H1 (cell line): ENCODE data around the gene PRKCH. TPM values are rescaled to one million over a fixed set of nuclear protein-coding genes. Genes with fewer than 3 reads are reported as not detected.
"Not testable (repeated sequence)": the region's sequence is repeated elsewhere in the genome, so short reads cannot be mapped to it uniquely, and the experiment has no call there.

Experiments
- CTCF ChIA-PET: fragments of 300-600 bp; sonication (Branson Sonifier 250); formaldehyde crosslinking; loops from one replicate; lab custom pipeline; 2021; ENCODE audit not compliant: partially characterized antibody; lab: Charles Lee
- POLR2A ChIA-PET: fragments of 300-600 bp; sonication (Branson Sonifier 250); formaldehyde crosslinking; loops from one replicate; lab custom pipeline; 2021; ENCODE audit warnings: inconsistent platforms; ENCODE audit not compliant: partially characterized antibody; lab: Charles Lee
- DNase-seq, 2 experiments: peaks; one replicate each; pipeline versions ENCODE4 v3.0.0 to v3.0.0-alpha.2; 2010 to 2022; ENCODE audit warnings: low spot score in 2 of 2, low read depth in 1 of 2, mixed read lengths in 1 of 2
- FAIRE-seq: peaks from 2 replicates; lab custom pipeline; 2011; peaks lifted over from hg19 to GRCh38; lab: Jason Lieb, UNC
- H2AFZ ChIP-seq: 2 replicates; pipeline ENCODE4 v1.8.1; 2012; ENCODE audit warnings: low read length, inconsistent platforms
- H2AK5ac ChIP-seq: 2 replicates; pipeline ENCODE4 v1.6.1; 2013; ENCODE audit warnings: low read depth, low read length
- H2BK120ac ChIP-seq: replicated peaks from 2 replicates; pipeline ENCODE3; 2013; ENCODE audit warnings: low read depth, low read length, inconsistent platforms
- H2BK12ac ChIP-seq: 2 replicates; pipeline ENCODE4 v1.6.1; 2013; ENCODE audit warnings: low read depth, low read length
- H2BK15ac ChIP-seq: 2 replicates; pipeline ENCODE4 v1.6.1; 2013; ENCODE audit warnings: low read length
- H2BK20ac ChIP-seq: 2 replicates; pipeline ENCODE4 v1.6.1; 2013; ENCODE audit warnings: low read length
- H2BK5ac ChIP-seq: 2 replicates; pipeline ENCODE4 v1.6.1; 2013; ENCODE audit warnings: low read depth, low read length
- H3K14ac ChIP-seq: 2 replicates; pipeline ENCODE4 v1.6.1; 2013; ENCODE audit warnings: inconsistent platforms; ENCODE audit not compliant: insufficient read length
- H3K18ac ChIP-seq: 2 replicates; pipeline ENCODE4 v1.6.1; 2013; ENCODE audit warnings: low read length; ENCODE audit errors: extremely low read depth
- H3K23ac ChIP-seq: 2 replicates; pipeline ENCODE4 v1.6.1; 2013; ENCODE audit warnings: inconsistent platforms; ENCODE audit not compliant: insufficient read length
- H3K23me2 ChIP-seq: 2 replicates; pipeline ENCODE4 v1.6.1; 2013; ENCODE audit warnings: low read depth, low read length
- H3K27ac ChIP-seq: 2 replicates; pipeline ENCODE4 v1.6.1; 2011; ENCODE audit warnings: low read depth, low read length, inconsistent platforms
- H3K27me3 ChIP-seq, 4 experiments: replicated peaks in 1 of 4; 1 replicate in 1 of 4; 2 replicates in 3 of 4; pipeline versions ENCODE4 v1.6.1 to v1.8.1; 2011 to 2013; ENCODE audit warnings: low read length in 3 of 4, mild to moderate bottlenecking in 3 of 4, inconsistent platforms in 2 of 4, mixed read lengths in 2 of 4, moderate library complexity in 1 of 4; ENCODE audit not compliant: control insufficient read depth in 3 of 4, insufficient read depth in 3 of 4; ENCODE audit errors: extremely low read depth in 1 of 4
- H3K36me3 ChIP-seq, 4 experiments: 2 replicates each; pipeline versions ENCODE4 v1.6.1 to v1.8.1; 2011 to 2013; ENCODE audit warnings: mild to moderate bottlenecking in 4 of 4, low read length in 3 of 4, moderate library complexity in 2 of 4, control low read depth in 1 of 4, inconsistent platforms in 1 of 4; ENCODE audit not compliant: insufficient read depth in 4 of 4, control insufficient read depth in 2 of 4
- H3K4ac ChIP-seq: replicated peaks from 2 replicates; pipeline ENCODE3; 2013; ENCODE audit warnings: low read length, low read depth, mixed read lengths, inconsistent platforms; ENCODE audit not compliant: insufficient read length
- H3K4me1 ChIP-seq, 4 experiments: replicated peaks in 1 of 4; 1 replicate in 1 of 4; 2 replicates in 3 of 4; pipeline versions ENCODE4 v1.6.1 to v1.8.1; 2011 to 2013; ENCODE audit warnings: low read length in 3 of 4, inconsistent platforms in 2 of 4, mixed read lengths in 1 of 4; ENCODE audit not compliant: insufficient read depth in 4 of 4, control insufficient read depth in 3 of 4
- H3K4me2 ChIP-seq, 2 experiments: 2 replicates each; pipeline versions ENCODE4 v1.6.1 to v1.8.1; 2011 to 2013; ENCODE audit warnings: low read depth in 2 of 2, low read length in 2 of 2, control low read depth in 1 of 2, inconsistent platforms in 1 of 2, mild to moderate bottlenecking in 1 of 2; ENCODE audit not compliant: insufficient read depth in 1 of 2
- H3K4me3 ChIP-seq, 4 experiments: fragments of 200-600, 300-600 bp in 1 of 4; sonication (generic), shearing (Covaris generic), sonication (Bioruptor Twin) in 1 of 4; 2 replicates each; pipeline versions ENCODE4 v1.5.1 to v1.8.1; 2011 to 2016; ENCODE audit warnings: low read length in 4 of 4, low read depth in 3 of 4, control low read depth in 2 of 4, inconsistent platforms in 2 of 4, mild to moderate bottlenecking in 2 of 4, mixed read lengths in 1 of 4, moderate library complexity in 1 of 4; ENCODE audit not compliant: insufficient read depth in 2 of 4; ENCODE audit errors: extremely low read depth in 1 of 4
- H3K56ac ChIP-seq: replicated peaks from 2 replicates; pipeline ENCODE3; 2013; ENCODE audit warnings: low read depth, mild to moderate bottlenecking, mixed read lengths, low read length, inconsistent platforms; ENCODE audit not compliant: insufficient read length
- H3K79me1 ChIP-seq: 2 replicates; pipeline ENCODE4 v1.6.1; 2013; ENCODE audit warnings: low read depth, low read length, control low read depth
- H3K79me2 ChIP-seq, 2 experiments: 2 replicates each; pipeline versions ENCODE4 v1.6.1 to v1.8.1; 2012 to 2013; ENCODE audit warnings: low read length in 2 of 2, mild to moderate bottlenecking in 2 of 2, inconsistent platforms in 1 of 2; ENCODE audit not compliant: insufficient read depth in 2 of 2, control insufficient read depth in 1 of 2
- H3K9ac ChIP-seq, 4 experiments: replicated peaks in 1 of 4; 1 replicate in 1 of 4; 2 replicates in 3 of 4; pipeline versions ENCODE4 v1.6.1 to v1.8.1; 2011 to 2013; ENCODE audit warnings: low read depth in 3 of 4, low read length in 3 of 4, control low read depth in 2 of 4, mild to moderate bottlenecking in 2 of 4, moderate library complexity in 2 of 4, inconsistent platforms in 1 of 4; ENCODE audit errors: extremely low read depth in 1 of 4
- H3K9me3 ChIP-seq, 2 experiments: 2 replicates each; pipeline versions ENCODE4 v1.6.1 to v1.8.1; 2012 to 2013; ENCODE audit warnings: mild to moderate bottlenecking in 2 of 2, moderate library complexity in 2 of 2, control low read depth in 1 of 2, inconsistent platforms in 1 of 2, low read depth in 1 of 2, low read length in 1 of 2, mixed read lengths in 1 of 2; ENCODE audit not compliant: insufficient read depth in 2 of 2
- H4K20me1 ChIP-seq, 2 experiments: replicated peaks in 1 of 2; 2 replicates each; pipeline versions ENCODE3 to v1.8.1; 2011 to 2013; ENCODE audit warnings: inconsistent platforms in 2 of 2, low read length in 2 of 2, mild to moderate bottlenecking in 1 of 2; ENCODE audit not compliant: insufficient read depth in 2 of 2, control insufficient read depth in 1 of 2
- H4K5ac ChIP-seq: 2 replicates; pipeline ENCODE4 v1.6.1; 2013; ENCODE audit warnings: low read length, low read depth, mixed read lengths, inconsistent platforms; ENCODE audit not compliant: insufficient read length
- H4K8ac ChIP-seq: 2 replicates; pipeline ENCODE4 v1.8.0; 2013; ENCODE audit warnings: mild to moderate bottlenecking, moderate library complexity, low read length, inconsistent platforms; ENCODE audit not compliant: insufficient read depth; ENCODE audit errors: extremely low read depth
- H4K91ac ChIP-seq: replicated peaks from 2 replicates; pipeline ENCODE3; 2013; ENCODE audit warnings: low read length, mixed read lengths, inconsistent platforms; ENCODE audit not compliant: insufficient read length
- WGBS, 2 experiments: shearing (Covaris generic) in 1 of 2; methylation state at CpG; one replicate each; pipeline versions ENCODE4 v1.1.6 to v1.1.7; 2013 to 2015; ENCODE audit warnings: low lambda C conversion rate in 2 of 2, mixed read lengths in 2 of 2, inconsistent platforms in 1 of 2, low coverage in 1 of 2, missing lambda C conversion rate in 1 of 2; ENCODE audit not compliant: insufficient replicate concordance in 2 of 2, insufficient coverage in 1 of 2, insufficient read length in 1 of 2; ENCODE audit errors: extremely low coverage in 1 of 2, missing lambda C conversion rate in 1 of 2; 5-methylcytosine and 5-hydroxymethylcytosine counted together
- polyA plus RNA-seq, 7 experiments: library from polyadenylated mRNA; depleted of rRNA in 3 of 7; stranded (reverse) in 5 of 7; unstranded in 2 of 7; fragments of >200 nt in 5 of 7; fragments of 200-250 nt in 2 of 7; gene quantifications; 1 replicate in 5 of 7; 2 replicates in 1 of 7; 4 replicates in 1 of 7; pipeline versions ENCODE4 v1.2.1 to v1.2.3, GENCODE V29; 2011 to 2013; ENCODE audit warnings: missing spikeins in 2 of 7, mixed read lengths in 2 of 7
- total RNA-seq: library from RNA; stranded (reverse); fragmentation: NEBNext Ultra II Directional; extraction: Animal tissue kit (Norgen Biotek cat#: 25700); gene quantifications from 2 replicates; pipeline ENCODE4 v1.2.1, GENCODE V29; 2021

PRKCH gene
- total and polyA plus RNA-seq, 2 of the 8 experiments (the other 6 are each of a cell fraction or from before 2014, with no cell fraction given), result 6.4 to 7.0 TPM

GRCh38 chr14:61529360-61529759, 208.0 kb downstream of the PRKCH start:
- H2BK20ac ChIP-seq, H2BK5ac ChIP-seq, FAIRE-seq, H3K56ac ChIP-seq, H2BK120ac ChIP-seq, POLR2A ChIA-PET, H4K91ac ChIP-seq, H4K8ac ChIP-seq, H3K36me3 ChIP-seq, H3K4me2 ChIP-seq, H3K27ac ChIP-seq, DNase-seq, H3K4ac ChIP-seq, H3K14ac ChIP-seq, H4K5ac ChIP-seq, H3K9ac ChIP-seq, H3K4me1 ChIP-seq, CTCF ChIA-PET, H2AK5ac ChIP-seq, H2AFZ ChIP-seq, H3K23ac ChIP-seq, H3K79me1 ChIP-seq, H3K23me2 ChIP-seq, H2BK15ac ChIP-seq, H3K27me3 ChIP-seq, H3K4me3 ChIP-seq, H2BK12ac ChIP-seq, H3K79me2 ChIP-seq, H3K9me3 ChIP-seq, H3K18ac ChIP-seq, H4K20me1 ChIP-seq: not testable (repeated sequence)
- WGBS, 2 experiments, result 97% methylated on average over 3 of the region's 5 CpGs; no CpG with 5 or more reads in 1 of the 2 experiments
